Activated naive CD8-positive, alpha-beta T cell treated with anti-CD3 and anti-CD28 coated beads for 36 hours (primary cell): ENCODE data around the gene PDE3B. TPM values are rescaled to one million over a fixed set of nuclear protein-coding genes. Genes with fewer than 3 reads are reported as not detected.
"Not testable (repeated sequence)": the region's sequence is repeated elsewhere in the genome, so short reads cannot be mapped to it uniquely, and the experiment has no call there.

ENCODE experiments used
- DNase-seq: peaks from one replicate; pipeline ENCODE4 v3.0.0; 2021
- H3K27ac Mint-ChIP-seq: one replicate; pipeline ENCODE4 v1.8.0; 2022; ENCODE audit warnings: mild to moderate bottlenecking, moderate library complexity, mixed read lengths
- H3K27me3 Mint-ChIP-seq: one replicate; pipeline ENCODE4 v1.8.0; 2022; ENCODE audit warnings: mild to moderate bottlenecking, mixed read lengths
- H3K36me3 Mint-ChIP-seq: one replicate; pipeline ENCODE4 v1.8.0; 2021; ENCODE audit warnings: mild to moderate bottlenecking, mixed read lengths
- H3K4me1 Mint-ChIP-seq: one replicate; pipeline ENCODE4 v1.8.0; 2021; ENCODE audit warnings: mixed read lengths
- H3K4me3 Mint-ChIP-seq: one replicate; pipeline ENCODE4 v1.8.0; 2022; ENCODE audit warnings: mild to moderate bottlenecking, moderate library complexity, mixed read lengths
- H3K9me3 Mint-ChIP-seq: one replicate; pipeline ENCODE4 v1.8.0; 2022; ENCODE audit warnings: mixed read lengths
- total RNA-seq, 2 experiments: library from RNA; stranded (reverse); gene quantifications; one replicate each; pipeline ENCODE4 v1.2.3, GENCODE V29; 2021

Gene PDE3B
- total RNA-seq, 2 experiments from 2014 or later = 44.4 to 46.5 TPM

DNA sequence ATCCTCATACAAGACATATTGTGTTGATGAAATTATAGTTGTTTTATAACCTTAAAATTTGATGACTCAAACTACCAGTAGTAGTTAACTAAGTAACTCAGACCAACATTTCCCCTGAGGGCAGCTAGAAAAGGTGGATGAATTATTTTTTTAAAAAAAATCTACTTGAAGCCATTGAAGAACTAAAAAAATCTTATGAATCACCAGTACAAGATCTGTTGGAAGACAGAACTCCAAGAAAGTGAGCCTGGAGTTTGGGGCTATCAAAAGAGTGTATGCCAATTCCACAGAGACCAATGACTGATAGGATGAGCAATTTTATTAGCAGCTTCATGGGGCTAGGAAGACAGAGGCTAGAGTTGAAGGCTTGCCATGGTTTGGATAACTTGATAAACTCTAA, 176.0 kb downstream of the PDE3B start:
- no peak for DNase-seq
- Mint-ChIP-seq H3K4me1 (peaks cover 10% of the 10 kb centered on the region), H3K27ac (no peak overlapping the region), H3K4me3 (no peak overlapping the region), H3K36me3 (peaks cover 67% of the 10 kb centered on the region), H3K9me3 (peaks cover 4% of the 10 kb centered on the region), H3K27me3 (no peaks in the 10 kb centered on the region)

GRCh38 chr11:14821031-14821430, 177.4 kb downstream of the PDE3B start:
- H3K4me3 Mint-ChIP-seq = no peak overlapping the region
- peaks cover 13% of the 10 kb centered on the region for H3K9me3 Mint-ChIP-seq
- no peak overlapping the region for H3K27ac Mint-ChIP-seq
- H3K27me3 Mint-ChIP-seq = no peaks in the 10 kb centered on the region
- peaks cover 5% of the 10 kb centered on the region for H3K4me1 Mint-ChIP-seq
- peaks cover 66% of the 10 kb centered on the region for H3K36me3 Mint-ChIP-seq
- no peak for DNase-seq

GRCh38 chr11:14826600-14826999, 183.0 kb downstream of the PDE3B start:
- peaks cover 40% of the 10 kb centered on the region for H3K9me3 Mint-ChIP-seq
- H3K4me1 Mint-ChIP-seq = peaks cover 7% of the 10 kb centered on the region
- DNase-seq = no peak
- H3K4me3 Mint-ChIP-seq = no peak overlapping the region
- no peak overlapping the region for H3K27ac Mint-ChIP-seq
- no peaks in the 10 kb centered on the region for H3K27me3 Mint-ChIP-seq
- peaks cover 72% of the 10 kb centered on the region for H3K36me3 Mint-ChIP-seq

DNA sequence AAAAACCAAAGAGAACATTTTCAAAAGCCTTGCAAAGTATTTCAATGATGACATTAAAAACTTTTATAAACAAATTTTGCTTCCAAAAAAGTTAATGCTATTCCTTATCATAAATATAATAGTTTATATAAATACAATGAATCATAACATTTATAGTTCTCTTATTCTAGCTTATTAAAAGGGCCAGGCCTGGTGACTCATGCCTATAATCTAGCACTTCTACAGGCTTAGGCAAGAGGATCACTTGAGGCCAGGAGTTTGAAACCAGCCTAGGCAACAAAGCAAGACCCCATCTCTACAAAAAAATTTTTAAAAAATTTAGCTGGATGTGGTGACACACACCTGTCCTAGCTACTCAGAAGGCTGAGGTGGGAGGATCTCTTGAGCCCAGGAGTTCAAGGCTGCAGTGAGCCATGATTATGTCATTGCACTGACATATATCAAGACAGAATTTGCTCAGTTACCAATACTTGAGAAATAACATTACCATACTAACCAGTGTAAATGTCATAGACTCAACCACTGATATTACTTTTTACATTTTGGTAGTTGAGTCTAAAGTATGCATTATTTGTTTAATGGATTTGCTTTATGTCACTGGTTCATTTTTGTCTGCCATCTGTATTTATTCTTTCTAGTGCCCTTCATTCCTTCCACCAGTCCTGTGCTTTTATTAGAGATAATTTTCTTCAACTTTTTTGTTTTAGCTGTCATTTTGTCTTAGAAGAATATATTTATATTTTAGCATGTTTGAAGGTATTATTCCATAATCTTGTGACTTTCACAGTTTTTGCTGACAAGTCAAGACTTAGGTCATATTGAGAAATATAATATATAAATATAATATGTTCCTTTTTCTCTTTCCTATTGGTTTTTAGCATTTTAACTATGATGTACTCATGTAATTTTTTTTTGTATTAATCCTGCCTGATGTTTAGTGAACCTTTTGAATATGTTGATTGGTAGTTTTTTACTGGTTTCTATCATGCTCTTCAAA, 192.2 kb downstream of the PDE3B start:
- no peak overlapping the region for H3K4me3 Mint-ChIP-seq
- no peak overlapping the region for H3K27ac Mint-ChIP-seq
- no peaks in the 10 kb centered on the region for H3K9me3 Mint-ChIP-seq
- H3K36me3 Mint-ChIP-seq = peaks cover 42% of the 10 kb centered on the region
- H3K27me3 Mint-ChIP-seq = no peaks in the 10 kb centered on the region
- no peak for DNase-seq
- peaks cover 2% of the 10 kb centered on the region for H3K4me1 Mint-ChIP-seq

GRCh38 chr11:14842002-14842401, 198.4 kb downstream of the PDE3B start:
- no peaks in the 10 kb centered on the region for H3K27me3 Mint-ChIP-seq
- H3K36me3 Mint-ChIP-seq = peaks cover 64% of the 10 kb centered on the region

DNA sequence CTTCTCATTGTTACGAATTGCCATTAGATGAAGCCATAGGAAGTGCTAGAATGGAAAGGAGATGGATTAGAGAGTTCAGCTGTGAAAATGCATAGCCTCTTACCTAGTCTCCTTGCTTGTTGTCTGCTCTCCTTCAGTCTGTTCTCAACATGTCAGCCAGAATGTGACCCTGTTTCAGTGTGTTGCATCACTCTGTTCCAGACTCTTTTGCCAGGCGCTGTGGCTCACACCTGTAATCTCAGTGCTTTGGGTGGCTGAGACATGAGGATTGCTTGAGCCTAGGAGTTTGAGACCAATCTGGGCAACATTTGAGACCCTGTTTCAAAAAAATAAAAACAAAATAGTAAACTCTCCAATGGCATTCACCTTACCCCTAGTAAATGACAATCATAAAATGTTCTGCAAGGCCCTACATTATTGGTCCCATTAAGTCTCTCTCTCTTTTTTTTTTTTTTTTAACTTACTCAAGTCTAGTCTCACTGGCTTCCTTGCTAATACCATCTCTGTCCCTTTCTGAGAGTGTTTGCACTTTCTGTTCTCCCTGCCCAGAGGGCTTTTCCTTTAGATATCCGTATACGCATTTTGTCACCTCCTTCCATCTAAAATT, 209.1 kb downstream of the PDE3B start:
- Mint-ChIP-seq H3K27me3 (no peaks in the 10 kb centered on the region), H3K9me3 (peaks cover 18% of the 10 kb centered on the region), H3K27ac (peak overlapping the region; percentile 58), H3K4me3 (no peak overlapping the region), H3K36me3 (peaks cover 75% of the 10 kb centered on the region), H3K4me1 (peaks cover 19% of the 10 kb centered on the region)
- peak; percentile 6 for DNase-seq

More at GRCh38 chr11:14842002-14842401, 198.4 kb downstream of the PDE3B start:
- H3K27ac Mint-ChIP-seq = no peak overlapping the region
- H3K4me1 Mint-ChIP-seq = no peaks in the 10 kb centered on the region
- H3K9me3 Mint-ChIP-seq = peaks cover 8% of the 10 kb centered on the region
- DNase-seq = no peak
- H3K4me3 Mint-ChIP-seq = no peak overlapping the region

GRCh38 chr11:14854057-14854456, 210.5 kb downstream of the PDE3B start:
- Mint-ChIP-seq H3K4me3 (no peak overlapping the region), H3K36me3 (peaks cover 74% of the 10 kb centered on the region), H3K9me3 (peaks cover 18% of the 10 kb centered on the region), H3K4me1 (peaks cover 23% of the 10 kb centered on the region), H3K27me3 (no peaks in the 10 kb centered on the region), H3K27ac (no peak overlapping the region)
- DNase-seq = no peak

- H3K36me3 Mint-ChIP-seq = peaks cover 68% of the 10 kb centered on the region
- H3K4me1 Mint-ChIP-seq = peaks cover 22% of the 10 kb centered on the region
- peaks cover 17% of the 10 kb centered on the region for H3K9me3 Mint-ChIP-seq
- DNase-seq = no peak
- H3K27ac Mint-ChIP-seq = no peak overlapping the region
- H3K4me3 Mint-ChIP-seq = no peak overlapping the region
- H3K27me3 Mint-ChIP-seq = no peaks in the 10 kb centered on the region
Measured at GRCh38 chr11:14855890-14856289, 212.3 kb downstream of the PDE3B start.

DNA sequence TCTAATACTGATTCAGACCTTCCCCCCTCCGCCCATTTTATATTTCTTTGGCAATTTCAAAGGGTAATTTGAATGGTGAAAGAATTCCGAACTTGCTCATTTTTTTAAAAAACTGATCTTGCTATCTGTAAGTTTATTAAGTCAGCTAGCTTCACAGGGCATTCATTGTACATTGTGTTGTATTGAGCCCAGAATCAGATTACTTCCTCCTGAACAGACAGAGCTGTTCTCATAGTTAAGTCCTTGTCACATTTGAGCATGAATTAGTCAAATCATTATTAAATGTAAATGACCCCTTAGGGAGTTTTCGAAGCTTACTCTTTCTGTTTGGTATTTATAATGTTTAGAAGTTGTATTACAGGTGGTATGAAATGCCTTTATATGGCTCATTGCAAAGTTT, 214.0 kb downstream of the PDE3B start:
- DNase-seq = no peak
- Mint-ChIP-seq H3K4me3 (no peak overlapping the region), H3K27me3 (no peaks in the 10 kb centered on the region), H3K36me3 (peaks cover 69% of the 10 kb centered on the region), H3K4me1 (peaks cover 23% of the 10 kb centered on the region), H3K9me3 (peaks cover 19% of the 10 kb centered on the region), H3K27ac (no peak overlapping the region)

- Mint-ChIP-seq H3K27ac (no peak overlapping the region), H3K4me3 (no peak overlapping the region), H3K27me3 (no peaks in the 10 kb centered on the region), H3K9me3 (peaks cover 24% of the 10 kb centered on the region), H3K4me1 (peaks cover 21% of the 10 kb centered on the region), H3K36me3 (peaks cover 69% of the 10 kb centered on the region)
- DNase-seq = no peak
Measured at GRCh38 chr11:14858404-14858803, 214.8 kb downstream of the PDE3B start.

GRCh38 chr11:14860511-14860910, 216.9 kb downstream of the PDE3B start:
- H3K27ac Mint-ChIP-seq = no peak overlapping the region
- no peaks in the 10 kb centered on the region for H3K27me3 Mint-ChIP-seq
- H3K4me3 Mint-ChIP-seq = no peak overlapping the region
- H3K36me3 Mint-ChIP-seq = peaks cover 68% of the 10 kb centered on the region
- DNase-seq = no peak
- H3K4me1 Mint-ChIP-seq = peaks cover 24% of the 10 kb centered on the region
- H3K9me3 Mint-ChIP-seq = peaks cover 31% of the 10 kb centered on the region

DNA sequence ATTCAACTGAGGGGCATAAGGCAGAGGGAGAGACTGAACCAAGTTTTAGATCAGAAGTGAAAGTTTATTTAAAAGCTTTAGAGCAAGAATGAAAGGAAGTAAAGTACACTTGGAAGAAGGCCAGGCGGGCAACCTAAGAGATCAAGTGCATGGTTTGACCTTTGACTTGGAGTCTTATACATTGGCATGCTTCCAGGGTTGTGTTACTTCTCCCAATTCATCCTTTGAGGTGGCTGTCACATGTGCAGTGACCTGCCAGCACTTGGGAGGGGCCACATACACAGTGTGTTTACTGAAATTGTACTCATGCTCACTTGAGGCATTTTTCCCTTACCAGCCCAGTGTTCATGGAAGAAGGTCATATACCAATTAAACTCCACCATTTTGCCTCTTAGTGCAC, 218.1 kb downstream of the PDE3B start:
- peak overlapping the region; percentile 39 for H3K27ac Mint-ChIP-seq
- H3K9me3 Mint-ChIP-seq = peaks cover 24% of the 10 kb centered on the region
- H3K27me3 Mint-ChIP-seq = no peaks in the 10 kb centered on the region
- DNase-seq = no peak
- peaks cover 27% of the 10 kb centered on the region for H3K4me1 Mint-ChIP-seq
- H3K36me3 Mint-ChIP-seq = peaks cover 57% of the 10 kb centered on the region
- no peak overlapping the region for H3K4me3 Mint-ChIP-seq

- Mint-ChIP-seq H3K4me1 (peaks cover 24% of the 10 kb centered on the region), H3K9me3 (peaks cover 24% of the 10 kb centered on the region), H3K36me3 (peaks cover 54% of the 10 kb centered on the region), H3K27ac (peak overlapping the region; percentile 44)
- not testable (repeated sequence) for H3K4me3 Mint-ChIP-seq, H3K27me3 Mint-ChIP-seq, DNase-seq
Measured at GRCh38 chr11:14863775-14864174, 220.2 kb downstream of the PDE3B start.

DNA sequence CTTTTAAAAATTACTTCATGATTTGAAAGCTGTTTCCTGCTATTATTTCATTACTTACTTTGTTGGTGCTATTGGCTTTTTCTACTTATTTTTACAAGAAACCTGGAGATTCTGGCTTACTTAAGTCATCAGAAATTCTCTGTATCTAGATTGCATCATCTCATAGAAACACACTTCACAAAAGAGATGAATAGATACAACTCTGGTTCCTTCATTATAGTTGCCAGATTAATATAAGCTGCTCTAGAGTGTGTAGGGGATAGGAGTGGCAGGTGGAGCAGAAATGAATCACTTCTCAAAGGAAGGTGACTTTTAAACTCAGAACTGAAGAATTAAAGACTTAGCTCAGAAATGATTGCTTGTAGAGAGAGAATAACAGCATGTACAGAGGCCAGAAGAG, 228.4 kb downstream of the PDE3B start:
- no peaks in the 10 kb centered on the region for H3K27me3 Mint-ChIP-seq
- H3K36me3 Mint-ChIP-seq = peaks cover 38% of the 10 kb centered on the region
- H3K27ac Mint-ChIP-seq = peak overlapping the region; percentile 51
- no peak overlapping the region for H3K4me3 Mint-ChIP-seq
- peaks cover 2% of the 10 kb centered on the region for H3K9me3 Mint-ChIP-seq
- peaks cover 23% of the 10 kb centered on the region for H3K4me1 Mint-ChIP-seq
- DNase-seq = no peak

GRCh38 chr11:14873632-14874031, 230.0 kb downstream of the PDE3B start:
- Mint-ChIP-seq H3K27me3 (no peaks in the 10 kb centered on the region), H3K4me1 (peaks cover 28% of the 10 kb centered on the region), H3K36me3 (peaks cover 46% of the 10 kb centered on the region), H3K9me3 (peaks cover 3% of the 10 kb centered on the region), H3K4me3 (no peak overlapping the region), H3K27ac (peak overlapping the region; percentile 37)
- DNase-seq = no peak
